GM18870 (cell line): ENCODE data around the gene POLR1G.

Experiments
- ATAC-seq: cut with Tn5 transposase; IDR thresholded peaks from one replicate; pipeline ENCODE4 v1.9.1; 2021; ENCODE audit warnings: moderate library complexity; ENCODE audit not compliant: unreplicated experiment

The POLR1G gene

DNA sequence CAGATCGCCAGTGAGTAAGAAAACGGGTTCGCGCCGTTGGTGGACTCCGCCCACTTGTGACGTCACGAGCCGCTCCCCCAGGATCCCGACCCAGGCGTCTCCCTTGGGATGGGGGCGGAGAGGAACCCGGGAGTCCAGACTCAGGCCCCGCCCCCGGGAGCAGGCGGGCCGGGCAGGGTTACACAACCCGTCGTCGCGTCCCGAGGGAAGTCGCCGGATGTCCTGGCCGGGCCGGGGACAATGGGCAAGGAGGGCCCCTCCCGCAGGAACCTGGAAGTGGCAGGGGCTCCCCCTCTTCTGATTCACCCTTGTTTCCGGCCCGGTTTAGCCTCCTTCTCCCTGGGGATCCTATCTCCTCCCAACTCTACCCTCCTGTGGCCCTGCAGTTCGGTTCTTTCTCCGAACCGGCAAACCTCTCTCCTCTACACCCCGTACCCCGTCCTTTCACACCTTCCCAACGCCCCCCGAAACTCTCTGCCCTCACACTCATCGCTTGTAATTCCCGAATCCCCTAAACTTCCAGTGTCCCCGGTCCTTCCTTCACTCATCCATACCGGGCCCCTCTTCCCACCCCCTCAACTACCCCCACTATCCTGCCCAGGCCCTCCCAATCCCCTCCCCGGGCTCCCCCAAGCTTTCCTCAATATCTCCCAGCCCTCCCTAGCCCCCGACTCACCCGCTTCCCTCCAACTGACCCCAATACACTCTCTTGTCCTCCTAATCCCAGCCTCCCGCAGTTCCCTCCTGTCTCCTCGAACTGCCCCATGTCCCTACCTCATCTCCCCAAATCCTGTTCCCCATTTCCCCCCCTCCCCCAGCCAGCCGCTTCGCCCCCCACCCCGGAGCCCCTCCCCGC, 37.2 kb downstream of the POLR1G start:
- no peak for ATAC-seq

DNA sequence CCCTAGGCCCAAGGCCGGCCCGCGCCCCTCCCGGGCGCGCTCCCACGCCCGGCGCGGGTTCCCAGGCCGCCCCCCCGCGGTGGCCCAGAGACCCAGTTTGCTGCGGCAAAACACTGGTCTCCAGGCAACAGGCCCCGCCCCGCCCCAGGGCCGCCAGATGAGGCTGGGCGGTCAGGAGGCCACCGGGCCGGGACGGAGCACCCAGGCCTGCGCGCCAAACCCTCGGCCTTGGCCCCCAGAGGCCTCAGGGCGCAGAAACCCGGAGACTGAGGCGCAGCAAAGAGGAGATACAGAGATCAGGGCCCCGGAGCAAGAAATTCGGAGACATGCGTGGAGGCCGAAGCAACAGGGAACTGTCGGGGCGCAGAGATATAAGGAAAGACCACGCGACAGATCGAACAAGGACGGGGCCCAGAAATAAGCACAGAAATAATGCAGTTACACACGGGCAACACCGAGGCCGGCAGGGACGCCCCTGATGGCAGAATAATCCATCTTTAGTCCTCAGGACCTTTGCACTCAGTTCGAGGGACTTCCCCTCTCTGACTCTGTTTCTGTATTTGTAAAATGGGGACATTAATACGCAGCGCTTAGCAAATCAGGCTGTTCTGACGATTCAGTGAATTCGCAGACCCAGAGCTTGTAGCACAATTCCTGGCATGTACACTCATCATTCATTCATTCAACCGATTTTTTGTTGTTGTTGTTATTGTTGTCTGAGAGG, 38.0 kb downstream of the POLR1G start:
- ATAC-seq: no peak

GRCh38 chr19:45445139-45445538, 38.7 kb downstream of the POLR1G start:
- ATAC-seq: no peak

DNA sequence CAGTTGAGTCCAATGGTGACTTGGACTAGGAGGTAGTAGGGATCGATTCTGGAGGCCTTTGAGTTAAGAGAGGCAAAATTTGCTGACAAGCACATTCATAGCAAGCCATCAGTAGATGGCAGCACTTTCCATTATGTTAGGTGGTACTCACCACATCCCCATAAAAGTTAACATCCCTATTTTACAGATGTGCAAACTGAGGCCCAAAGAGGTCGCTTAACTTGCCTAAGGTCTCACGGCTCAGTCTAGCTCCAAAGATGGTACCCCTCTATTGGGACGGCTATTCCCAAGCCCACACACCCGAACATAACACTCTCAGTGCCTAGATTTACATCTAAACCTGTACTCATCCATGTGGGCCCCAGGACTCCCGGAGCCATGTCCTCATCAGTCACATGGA, 39.9 kb downstream of the POLR1G start:
- no peak for ATAC-seq

DNA sequence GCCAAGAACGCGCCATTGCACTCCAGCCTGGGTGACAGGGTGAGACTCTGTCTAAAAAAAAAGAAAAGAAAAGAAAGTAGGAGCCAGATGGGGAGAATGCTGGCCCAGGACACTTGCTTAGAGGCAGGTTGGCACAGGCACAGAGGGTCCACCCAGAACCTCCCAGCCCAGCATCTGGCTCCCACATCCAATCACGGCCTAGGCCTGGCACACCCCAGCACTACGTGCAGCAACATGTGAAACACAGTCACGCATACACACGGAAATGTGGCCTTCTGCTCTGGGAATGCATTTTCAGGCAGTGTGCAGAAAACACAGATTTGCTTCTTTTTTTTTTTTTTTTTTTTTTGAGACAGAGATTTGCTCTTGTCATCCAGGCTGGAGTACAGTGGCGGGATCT, 40.5 kb downstream of the POLR1G start:
- ATAC-seq: no peak

DNA sequence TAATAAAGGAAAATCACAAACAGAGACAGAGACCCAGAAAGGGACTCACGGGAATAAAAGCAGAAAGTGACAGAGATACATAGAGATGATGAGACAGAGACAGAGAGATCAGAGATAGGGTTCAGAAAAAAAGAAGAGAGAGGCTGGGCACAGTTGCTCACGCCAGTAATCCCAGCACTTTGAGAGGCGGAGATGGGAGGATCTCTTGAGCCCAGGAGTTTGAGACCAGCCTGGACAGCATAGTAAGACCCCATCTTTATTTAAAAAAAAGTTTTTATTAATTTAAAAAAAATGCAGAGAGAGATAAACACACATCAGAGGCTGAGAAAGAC, 41.9 kb downstream of the POLR1G start:
- ATAC-seq: no peak

- no peak for ATAC-seq
These were observed 42.4 kb downstream of the POLR1G start for GRCh38 chr19:45448887-45449299.

DNA sequence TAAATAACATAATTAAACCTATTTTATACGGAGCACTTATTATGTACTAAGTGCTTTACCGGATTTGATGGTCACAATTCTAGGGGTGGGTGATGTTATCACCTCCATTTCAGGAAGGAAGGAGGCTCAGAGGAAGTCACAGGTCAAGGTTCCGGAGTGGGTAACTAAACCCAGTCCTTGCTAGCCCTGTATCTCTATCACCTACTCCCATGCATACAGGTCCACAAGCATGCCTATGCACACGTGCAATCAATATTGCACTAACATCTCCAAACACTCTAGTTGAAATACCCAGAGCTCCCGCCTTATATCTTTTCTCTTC, 43.5 kb downstream of the POLR1G start:
- ATAC-seq: no peak

- ATAC-seq: no peak
These were observed 44.8 kb downstream of the POLR1G start for GRCh38 chr19:45451131-45451849.

GRCh38 chr19:45451850-45452387, 45.5 kb downstream of the POLR1G start:
- ATAC-seq: no peak

DNA sequence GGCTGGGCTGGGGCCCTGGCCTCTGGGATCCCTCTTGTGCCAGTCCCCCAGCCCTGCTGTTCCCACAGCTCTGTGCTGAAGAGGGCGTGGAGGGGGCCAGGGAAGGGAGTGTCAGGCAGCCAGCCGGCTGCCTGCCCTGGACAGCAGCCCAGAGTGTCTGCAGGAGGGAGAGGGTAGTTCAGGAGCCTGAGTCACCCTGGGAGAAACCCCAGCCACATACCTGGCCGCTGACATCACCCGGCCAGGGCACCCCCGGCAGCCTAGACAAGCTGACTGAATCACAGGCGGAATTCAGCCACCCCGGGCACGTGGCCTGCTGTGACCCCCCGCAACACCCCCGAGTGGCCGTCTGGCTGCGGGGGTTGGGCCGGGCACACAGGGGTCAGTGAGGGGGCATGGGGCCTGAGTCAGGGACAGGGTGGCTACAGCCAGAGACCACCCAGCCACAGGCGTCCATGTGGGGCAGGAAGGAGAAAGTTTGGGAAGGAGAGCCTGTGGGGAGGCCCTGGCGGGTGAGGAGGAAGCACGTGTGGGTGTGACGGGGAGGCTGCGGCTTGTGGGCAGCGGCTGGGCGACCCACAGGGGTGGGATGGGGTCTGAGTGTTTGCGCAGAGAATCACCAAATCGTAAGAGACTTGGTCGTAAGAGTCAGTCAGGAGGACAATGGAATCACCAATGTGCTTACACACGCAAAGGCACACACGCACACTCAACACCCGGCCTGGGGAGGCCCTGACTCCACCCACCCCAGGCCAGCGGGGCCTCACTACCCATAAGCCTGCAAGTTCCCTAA, 49.5 kb downstream of the POLR1G start:
- no peak for ATAC-seq

GRCh38 chr19:45456500-45456815, 50.0 kb downstream of the POLR1G start:
- ATAC-seq: no peak

DNA sequence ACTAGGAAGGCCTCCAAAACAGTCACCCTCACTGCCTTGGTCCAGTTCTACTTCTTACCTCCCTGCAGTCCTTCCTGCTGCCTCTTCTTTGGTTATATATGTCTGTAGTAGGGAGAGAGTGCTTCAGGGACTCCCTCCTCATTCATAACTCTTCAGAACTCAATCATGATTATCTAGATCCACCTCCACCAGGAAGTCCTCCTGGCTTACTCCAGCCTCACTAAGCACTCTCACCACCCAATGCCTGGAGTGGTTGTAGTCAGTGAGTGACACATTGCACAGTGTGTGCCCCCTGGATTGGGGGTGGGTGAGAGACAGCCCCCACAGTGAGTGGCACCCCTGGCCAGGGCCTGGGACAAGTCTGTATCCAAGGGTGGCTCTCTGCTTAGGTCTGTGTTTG, 51.3 kb downstream of the POLR1G start:
- ATAC-seq: no peak
